SK-N-SH treated with all-trans-retinoic acid at 6 μM for 48 hours (cell line): ENCODE results near the gene LHFPL6.

ENCODE experiments used
- BACH2 ChIP-seq: fragments of 250-450 bp; sonication (Bioruptor Pico); IDR thresholded peaks from 2 replicates; pipeline ENCODE4 v1.9.0; 2021; ENCODE audit warnings: mild to moderate bottlenecking, borderline replicate concordance
- CSDC2 ChIP-seq: fragments of 250-450 bp; sonication (Bioruptor Pico); IDR thresholded peaks from 2 replicates; pipeline ENCODE4 v1.5.0; 2020; ENCODE audit warnings: mild to moderate bottlenecking, moderate library complexity
- RARB ChIP-seq: fragments of 250-450 bp; sonication (Bioruptor Pico); IDR thresholded peaks from 2 replicates; pipeline ENCODE4 v1.8.0; 2021; ENCODE audit warnings: mild to moderate bottlenecking, moderate library complexity
- TOX ChIP-seq: fragments of 250-450 bp; sonication (Bioruptor Pico); IDR thresholded peaks from 2 replicates; pipeline ENCODE4 v1.8.0; 2021; ENCODE audit warnings: mild to moderate bottlenecking, moderate library complexity, borderline replicate concordance
- ZC3H10 ChIP-seq: fragments of 250-450 bp; sonication (Bioruptor Pico); IDR thresholded peaks from 2 replicates; pipeline ENCODE4 v1.5.1; 2021; ENCODE audit warnings: mild to moderate bottlenecking, moderate library complexity
- ZFP3 ChIP-seq: fragments of 250-450 bp; sonication (Bioruptor Pico); IDR thresholded peaks from 2 replicates; pipeline ENCODE4 v1.5.0; 2020; ENCODE audit warnings: mild to moderate bottlenecking, moderate library complexity
- ZNF8 ChIP-seq: fragments of 450-650 bp; formaldehyde crosslinking; IDR thresholded peaks from 2 replicates; pipeline ENCODE4 v1.5.0; 2020; ENCODE audit warnings: mild to moderate bottlenecking, moderate library complexity
- TF ChIP-seq, protein P1 (sequence below): fragments of 250-450 bp; sonication (Bioruptor Pico); IDR thresholded peaks from 2 replicates; pipeline ENCODE4 v1.8.0; 2020; ENCODE audit warnings: mild to moderate bottlenecking, moderate library complexity, borderline replicate concordance

DNA sequence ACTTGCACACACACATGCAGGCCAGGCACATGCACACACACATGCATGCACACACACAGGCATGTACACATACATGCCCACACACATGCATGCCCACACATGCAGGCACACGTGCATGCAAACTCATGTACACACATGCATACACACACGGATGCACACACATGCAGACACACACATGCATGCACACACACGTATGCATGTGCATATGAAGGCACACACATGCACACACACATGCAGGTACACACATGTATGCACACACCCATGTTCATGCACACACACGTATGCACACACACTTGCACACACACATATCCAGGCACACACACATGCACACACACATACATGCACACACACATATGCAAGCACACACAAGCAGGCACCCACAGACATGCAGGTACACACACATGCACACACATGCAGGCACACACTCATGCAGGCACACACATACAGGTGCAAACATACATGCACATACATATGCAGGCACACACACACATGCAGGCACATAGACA, 278.1 kb downstream of the LHFPL6 start:
- TF ChIP-seq ZFP3 (CRISPR knock-in tag) (no peak), TOX (CRISPR knock-in tag) (no peak), CSDC2 (CRISPR knock-in tag) (no peak), ZNF8 (no peak), ZC3H10 (CRISPR knock-in tag) (no peak), RARB (CRISPR knock-in tag) (no peak), BACH2 (CRISPR knock-in tag) (no peak)
- TF ChIP-seq, protein P1, sequence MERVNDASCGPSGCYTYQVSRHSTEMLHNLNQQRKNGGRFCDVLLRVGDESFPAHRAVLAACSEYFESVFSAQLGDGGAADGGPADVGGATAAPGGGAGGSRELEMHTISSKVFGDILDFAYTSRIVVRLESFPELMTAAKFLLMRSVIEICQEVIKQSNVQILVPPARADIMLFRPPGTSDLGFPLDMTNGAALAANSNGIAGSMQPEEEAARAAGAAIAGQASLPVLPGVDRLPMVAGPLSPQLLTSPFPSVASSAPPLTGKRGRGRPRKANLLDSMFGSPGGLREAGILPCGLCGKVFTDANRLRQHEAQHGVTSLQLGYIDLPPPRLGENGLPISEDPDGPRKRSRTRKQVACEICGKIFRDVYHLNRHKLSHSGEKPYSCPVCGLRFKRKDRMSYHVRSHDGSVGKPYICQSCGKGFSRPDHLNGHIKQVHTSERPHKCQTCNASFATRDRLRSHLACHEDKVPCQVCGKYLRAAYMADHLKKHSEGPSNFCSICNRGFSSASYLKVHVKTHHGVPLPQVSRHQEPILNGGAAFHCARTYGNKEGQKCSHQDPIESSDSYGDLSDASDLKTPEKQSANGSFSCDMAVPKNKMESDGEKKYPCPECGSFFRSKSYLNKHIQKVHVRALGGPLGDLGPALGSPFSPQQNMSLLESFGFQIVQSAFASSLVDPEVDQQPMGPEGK: no peak
